ENCODE data around the gene MPP4. TPM values are rescaled to one million over a fixed set of nuclear protein-coding genes. Genes with fewer than 3 reads are reported as not detected.
A peak's percentile ranks its signal among the peaks of the same experiment; 100 is the strongest.

Gene MPP4
- total and polyA plus RNA-seq, 2 of the 13 experiments (the other 11 are each of a cell fraction or from before 2014, with no cell fraction given): not detected

DNA sequence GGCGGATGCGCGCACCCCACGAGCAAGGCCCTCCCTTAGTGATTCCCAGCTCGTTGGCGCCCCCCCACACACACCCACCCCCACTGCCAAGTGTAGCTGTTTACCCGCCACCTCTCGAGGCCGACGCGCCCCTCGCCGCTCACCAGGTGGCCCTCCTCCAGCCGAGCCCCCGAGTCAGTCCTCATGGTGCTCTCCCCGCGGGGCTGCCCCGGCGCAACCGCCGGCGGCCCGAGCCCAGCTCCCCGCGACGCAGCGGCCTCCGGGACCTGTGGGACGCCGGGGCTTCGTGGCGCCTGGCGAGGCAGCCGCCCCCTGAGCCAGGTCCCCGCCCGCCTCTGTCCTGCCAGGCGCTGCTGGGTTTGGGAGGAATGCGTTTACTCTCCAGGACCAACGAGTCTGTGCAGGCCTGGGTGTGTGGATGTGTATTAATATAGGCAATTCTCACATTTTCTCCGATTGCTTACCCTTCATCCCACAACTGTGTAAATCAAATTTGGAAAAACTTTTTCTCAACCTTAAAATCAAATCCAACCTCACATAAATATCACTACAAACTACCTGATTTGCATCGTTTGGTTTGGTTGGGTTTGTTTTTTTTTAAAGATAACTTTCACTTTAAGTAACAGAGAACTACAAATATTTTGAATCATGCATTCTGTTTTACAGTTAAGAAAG lies 55.1 kb downstream of the MPP4 start, which contains the start of gene TMEM237 (continued):
- TF ChIP-seq MTA3 (CRISPR knock-in tag; IDR thresholded peaks at IDR 0.05): no peak
- no peak for TF ChIP-seq ZNF672 (CRISPR knock-in tag; IDR thresholded peaks at IDR 0.05)
- TF ChIP-seq, protein P1, sequence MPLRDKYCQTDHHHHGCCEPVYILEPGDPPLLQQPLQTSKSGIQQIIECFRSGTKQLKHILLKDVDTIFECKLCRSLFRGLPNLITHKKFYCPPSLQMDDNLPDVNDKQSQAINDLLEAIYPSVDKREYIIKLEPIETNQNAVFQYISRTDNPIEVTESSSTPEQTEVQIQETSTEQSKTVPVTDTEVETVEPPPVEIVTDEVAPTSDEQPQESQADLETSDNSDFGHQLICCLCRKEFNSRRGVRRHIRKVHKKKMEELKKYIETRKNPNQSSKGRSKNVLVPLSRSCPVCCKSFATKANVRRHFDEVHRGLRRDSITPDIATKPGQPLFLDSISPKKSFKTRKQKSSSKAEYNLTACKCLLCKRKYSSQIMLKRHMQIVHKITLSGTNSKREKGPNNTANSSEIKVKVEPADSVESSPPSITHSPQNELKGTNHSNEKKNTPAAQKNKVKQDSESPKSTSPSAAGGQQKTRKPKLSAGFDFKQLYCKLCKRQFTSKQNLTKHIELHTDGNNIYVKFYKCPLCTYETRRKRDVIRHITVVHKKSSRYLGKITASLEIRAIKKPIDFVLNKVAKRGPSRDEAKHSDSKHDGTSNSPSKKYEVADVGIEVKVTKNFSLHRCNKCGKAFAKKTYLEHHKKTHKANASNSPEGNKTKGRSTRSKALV (CRISPR knock-in tag; IDR thresholded peaks at IDR 0.05): no peak; the same call in 1 of the 2 replicates
- TF ChIP-seq ZFP36 (IDR thresholded peaks at IDR 0.05; ENCODE audit: borderline replicate concordance, low read depth, low read length, partially characterized antibody): no peak
- no peak for TF ChIP-seq ZNF773 (CRISPR knock-in tag; IDR thresholded peaks at IDR 0.05; ENCODE audit: borderline replicate concordance)
- TF ChIP-seq ZNF354B (CRISPR knock-in tag; IDR thresholded peaks at IDR 0.05): no peak
- no peak for TF ChIP-seq ATF1 (CRISPR knock-in tag; IDR thresholded peaks at IDR 0.05)
- TF ChIP-seq, protein P2, sequence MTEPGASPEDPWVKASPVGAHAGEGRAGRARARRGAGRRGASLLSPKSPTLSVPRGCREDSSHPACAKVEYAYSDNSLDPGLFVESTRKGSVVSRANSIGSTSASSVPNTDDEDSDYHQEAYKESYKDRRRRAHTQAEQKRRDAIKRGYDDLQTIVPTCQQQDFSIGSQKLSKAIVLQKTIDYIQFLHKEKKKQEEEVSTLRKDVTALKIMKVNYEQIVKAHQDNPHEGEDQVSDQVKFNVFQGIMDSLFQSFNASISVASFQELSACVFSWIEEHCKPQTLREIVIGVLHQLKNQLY (CRISPR knock-in tag; IDR thresholded peaks at IDR 0.05): no peak
- TF ChIP-seq DPF2 (CRISPR knock-in tag; IDR thresholded peaks at IDR 0.05; ENCODE audit: borderline replicate concordance, low read depth): no peak
- TF ChIP-seq, protein P3, sequence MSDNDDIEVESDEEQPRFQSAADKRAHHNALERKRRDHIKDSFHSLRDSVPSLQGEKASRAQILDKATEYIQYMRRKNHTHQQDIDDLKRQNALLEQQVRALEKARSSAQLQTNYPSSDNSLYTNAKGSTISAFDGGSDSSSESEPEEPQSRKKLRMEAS (IDR thresholded peaks at IDR 0.05): peak; percentile 71
- TF ChIP-seq, protein P4, sequence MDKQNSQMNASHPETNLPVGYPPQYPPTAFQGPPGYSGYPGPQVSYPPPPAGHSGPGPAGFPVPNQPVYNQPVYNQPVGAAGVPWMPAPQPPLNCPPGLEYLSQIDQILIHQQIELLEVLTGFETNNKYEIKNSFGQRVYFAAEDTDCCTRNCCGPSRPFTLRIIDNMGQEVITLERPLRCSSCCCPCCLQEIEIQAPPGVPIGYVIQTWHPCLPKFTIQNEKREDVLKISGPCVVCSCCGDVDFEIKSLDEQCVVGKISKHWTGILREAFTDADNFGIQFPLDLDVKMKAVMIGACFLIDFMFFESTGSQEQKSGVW (CRISPR knock-in tag; IDR thresholded peaks at IDR 0.05; ENCODE audit: borderline replicate concordance): no peak
- no peak for TF ChIP-seq NAIF1 (CRISPR knock-in tag; IDR thresholded peaks at IDR 0.05; ENCODE audit: borderline replicate concordance)
- TF ChIP-seq, protein P5, sequence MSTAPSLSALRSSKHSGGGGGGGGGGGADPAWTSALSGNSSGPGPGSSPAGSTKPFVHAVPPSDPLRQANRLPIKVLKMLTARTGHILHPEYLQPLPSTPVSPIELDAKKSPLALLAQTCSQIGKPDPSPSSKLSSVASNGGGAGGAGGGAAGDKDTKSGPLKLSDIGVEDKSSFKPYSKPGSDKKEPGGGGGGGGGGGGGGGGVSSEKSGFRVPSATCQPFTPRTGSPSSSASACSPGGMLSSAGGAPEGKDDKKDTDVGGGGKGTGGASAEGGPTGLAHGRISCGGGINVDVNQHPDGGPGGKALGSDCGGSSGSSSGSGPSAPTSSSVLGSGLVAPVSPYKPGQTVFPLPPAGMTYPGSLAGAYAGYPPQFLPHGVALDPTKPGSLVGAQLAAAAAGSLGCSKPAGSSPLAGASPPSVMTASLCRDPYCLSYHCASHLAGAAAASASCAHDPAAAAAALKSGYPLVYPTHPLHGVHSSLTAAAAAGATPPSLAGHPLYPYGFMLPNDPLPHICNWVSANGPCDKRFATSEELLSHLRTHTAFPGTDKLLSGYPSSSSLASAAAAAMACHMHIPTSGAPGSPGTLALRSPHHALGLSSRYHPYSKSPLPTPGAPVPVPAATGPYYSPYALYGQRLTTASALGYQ (CRISPR knock-in tag; IDR thresholded peaks at IDR 0.05): 0 out of 2 replicates have a peak, but pooled peaks have one; percentile 4
- no peak for TF ChIP-seq MYNN (CRISPR knock-in tag; IDR thresholded peaks at IDR 0.05; ENCODE audit: low read depth)
- TF ChIP-seq SIX1 (CRISPR knock-in tag; IDR thresholded peaks at IDR 0.05; ENCODE audit: borderline replicate concordance): no peak
- no peak for TF ChIP-seq NPAS2 (CRISPR knock-in tag; IDR thresholded peaks at IDR 0.05; ENCODE audit: borderline replicate concordance)
- no peak for TF ChIP-seq ZNF75D (CRISPR knock-in tag; IDR thresholded peaks at IDR 0.05; ENCODE audit: borderline replicate concordance)
- no peak; the same call in 1 of the 2 replicates for TF ChIP-seq ZNF605 (CRISPR knock-in tag; IDR thresholded peaks at IDR 0.05)
- no peak for TF ChIP-seq HMG20B (CRISPR knock-in tag; conservative IDR thresholded peaks at IDR 0.05)
- TF ChIP-seq, protein P6, sequence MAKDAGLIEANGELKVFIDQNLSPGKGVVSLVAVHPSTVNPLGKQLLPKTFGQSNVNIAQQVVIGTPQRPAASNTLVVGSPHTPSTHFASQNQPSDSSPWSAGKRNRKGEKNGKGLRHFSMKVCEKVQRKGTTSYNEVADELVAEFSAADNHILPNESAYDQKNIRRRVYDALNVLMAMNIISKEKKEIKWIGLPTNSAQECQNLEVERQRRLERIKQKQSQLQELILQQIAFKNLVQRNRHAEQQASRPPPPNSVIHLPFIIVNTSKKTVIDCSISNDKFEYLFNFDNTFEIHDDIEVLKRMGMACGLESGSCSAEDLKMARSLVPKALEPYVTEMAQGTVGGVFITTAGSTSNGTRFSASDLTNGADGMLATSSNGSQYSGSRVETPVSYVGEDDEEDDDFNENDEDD (CRISPR knock-in tag; IDR thresholded peaks at IDR 0.05; ENCODE audit: borderline replicate concordance): peak; percentile 66
- TF ChIP-seq ZNF878 (CRISPR knock-in tag; IDR thresholded peaks at IDR 0.05): no peak
- TF ChIP-seq MEIS2 (CRISPR knock-in tag; IDR thresholded peaks at IDR 0.05): no peak
- peak; percentile 4; the same call in 1 of the 2 replicates for TF ChIP-seq NFYB (CRISPR knock-in tag; IDR thresholded peaks at IDR 0.05)
